ENCODE results near the gene ZBED1. TPM values are rescaled to one million over a fixed set of nuclear protein-coding genes. Genes with fewer than 3 reads are reported as not detected.

Gene ZBED1
- total RNA-seq (10 to 100 TPM; 23.7 to 37.0 (median 27.4) TPM), polyA plus RNA-seq (10 to 100 TPM; 33.3 to 44.3 TPM), total RNA-seq (37.2 reads per million, percentile 64 among the genes with 10 or more reads in this experiment)

GRCh38 chrX:2500803-2501558, at the start of gene ZBED1, which contains the start of gene DHRSX:
TSS of gene ZBED1 (minus strand) at chrX:2500976. CDS start at chrX:2490719, 10,257 bp downstream.
TSS of gene DHRSX (minus strand) at chrX:2500976. CDS start at chrX:2500925, 51 bp downstream.
- peaks cover 15 to 35% (median 26%) of the 10 kb centered on the region in 7 donors for H3K4me1 Mint-ChIP-seq
- ATAC-seq (peak; percentile 78), DNase-seq (peak in 7 of 9 donors; percentile 16 to 71 (median 41))
- peak within 1 kb of the TSS; percentile 75 to 90 (median 89) for H3K4me3 Mint-ChIP-seq
- H3K27me3 Mint-ChIP-seq = no peaks in the 10 kb centered on the region
- peaks cover 0 to 4% (median 0%) of the 10 kb centered on the region in 5 donors for H3K36me3 Mint-ChIP-seq
- H3K27ac Mint-ChIP-seq = peak within 1 kb of the TSS; percentile 81 to 94 (median 88)
- intact Hi-C loops (cut with micrococcal nuclease) = loop anchor here (1.0 to 5.0 kb wide), 6 partner anchors 106 to 1048 kb away; no protein-coding TSS in a partner anchor
- Histone ChIP-seq H3K27ac (ENCODE audit: low read depth, low read length) (peak within 1 kb of the TSS; percentile 77), H3K4me1 (ENCODE audit: control insufficient read depth in 2 of 2, insufficient read depth in 2 of 2, low read length in 2 of 2) (peaks cover 0 to 10% of the 10 kb centered on the region in 2 donors), H3K36me3 (ENCODE audit: control insufficient read depth in 2 of 3, insufficient read depth in 3 of 3, low read length in 3 of 3) (no peaks in the 10 kb centered on the region), H3K27me3 (ENCODE audit: control insufficient read depth in 2 of 2, insufficient read depth in 2 of 2, low read length in 2 of 2) (no peaks in the 10 kb centered on the region), H3K4me3 (ENCODE audit: low read length) (peak within 1 kb of the TSS; percentile 65), H3K9me3 (ENCODE audit: control insufficient read depth in 2 of 3, low read length in 3 of 3) (no peaks in the 10 kb centered on the region)
- ChIA-PET POLR2A (no interaction called here), CTCF (no interaction called here)
- no peaks in the 10 kb centered on the region for H3K9me3 Mint-ChIP-seq

GRCh38 chrX:2549876-2550275, 49.1 kb upstream of the ZBED1 start:
- H3K27ac Mint-ChIP-seq = no peak overlapping the region
- Histone ChIP-seq H3K9me3 (ENCODE audit: control insufficient read depth in 2 of 3, low read length in 3 of 3) (no peaks in the 10 kb centered on the region), H3K36me3 (ENCODE audit: control insufficient read depth in 2 of 3, insufficient read depth in 3 of 3, low read length in 3 of 3) (no peaks in the 10 kb centered on the region), H3K27me3 (ENCODE audit: control insufficient read depth in 2 of 2, insufficient read depth in 2 of 2, low read length in 2 of 2) (no peaks in the 10 kb centered on the region), H3K4me3 (ENCODE audit: low read length) (no peak overlapping the region), H3K27ac (ENCODE audit: low read depth, low read length) (no peak overlapping the region), H3K4me1 (ENCODE audit: control insufficient read depth in 2 of 2, insufficient read depth in 2 of 2, low read length in 2 of 2) (no peaks in the 10 kb centered on the region)
- H3K9me3 Mint-ChIP-seq = peaks cover 0 to 20% (median 7%) of the 10 kb centered on the region in 11 donors
- peaks cover 0 to 9% (median 7%) of the 10 kb centered on the region in 5 donors for H3K36me3 Mint-ChIP-seq
- H3K4me3 Mint-ChIP-seq = no peak overlapping the region
- H3K4me1 Mint-ChIP-seq = no peaks in the 10 kb centered on the region
- H3K27me3 Mint-ChIP-seq = peaks cover 0 to 14% (median 6%) of the 10 kb centered on the region in 5 donors
- POLR2A ChIA-PET = no interaction called here
- no peak for DNase-seq
- CTCF ChIA-PET = no interaction called here
- intact Hi-C loops (cut with micrococcal nuclease) = no loop called here
- no peak for ATAC-seq

GRCh38 chrX:2548711-2549423, 48.1 kb upstream of the ZBED1 start:
- CTCF ChIA-PET = no interaction called here
- intact Hi-C loops (cut with micrococcal nuclease) = no loop called here
- DNase-seq = no peak
- Histone ChIP-seq H3K27ac (ENCODE audit: low read depth, low read length) (no peak overlapping the region), H3K36me3 (ENCODE audit: control insufficient read depth in 2 of 3, insufficient read depth in 3 of 3, low read length in 3 of 3) (no peaks in the 10 kb centered on the region), H3K9me3 (ENCODE audit: control insufficient read depth in 2 of 3, low read length in 3 of 3) (no peaks in the 10 kb centered on the region), H3K27me3 (ENCODE audit: control insufficient read depth in 2 of 2, insufficient read depth in 2 of 2, low read length in 2 of 2) (no peaks in the 10 kb centered on the region), H3K4me1 (ENCODE audit: control insufficient read depth in 2 of 2, insufficient read depth in 2 of 2, low read length in 2 of 2) (no peaks in the 10 kb centered on the region), H3K4me3 (ENCODE audit: low read length) (no peak overlapping the region)
- no peak overlapping the region for H3K4me3 Mint-ChIP-seq
- peaks cover 0 to 7% (median 5%) of the 10 kb centered on the region in 5 donors for H3K36me3 Mint-ChIP-seq
- H3K4me1 Mint-ChIP-seq = no peaks in the 10 kb centered on the region
- no peak overlapping the region for H3K27ac Mint-ChIP-seq
- H3K27me3 Mint-ChIP-seq = peaks cover 0 to 13% (median 4%) of the 10 kb centered on the region in 5 donors
- ATAC-seq = no peak
- POLR2A ChIA-PET = no interaction called here
- peaks cover 0 to 20% (median 6%) of the 10 kb centered on the region in 11 donors for H3K9me3 Mint-ChIP-seq

GRCh38 chrX:2547736-2548135, 47.0 kb upstream of the ZBED1 start:
- H3K4me1 Mint-ChIP-seq = no peaks in the 10 kb centered on the region
- H3K27me3 Mint-ChIP-seq = peaks cover 0 to 11% (median 1%) of the 10 kb centered on the region in 5 donors
- Histone ChIP-seq H3K27me3 (ENCODE audit: control insufficient read depth in 2 of 2, insufficient read depth in 2 of 2, low read length in 2 of 2) (no peaks in the 10 kb centered on the region), H3K9me3 (ENCODE audit: control insufficient read depth in 2 of 3, low read length in 3 of 3) (no peaks in the 10 kb centered on the region), H3K36me3 (ENCODE audit: control insufficient read depth in 2 of 3, insufficient read depth in 3 of 3, low read length in 3 of 3) (no peaks in the 10 kb centered on the region), H3K4me3 (ENCODE audit: low read length) (no peak overlapping the region), H3K27ac (ENCODE audit: low read depth, low read length) (no peak overlapping the region), H3K4me1 (ENCODE audit: control insufficient read depth in 2 of 2, insufficient read depth in 2 of 2, low read length in 2 of 2) (no peaks in the 10 kb centered on the region)
- peaks cover 0 to 20% (median 6%) of the 10 kb centered on the region in 11 donors for H3K9me3 Mint-ChIP-seq
- intact Hi-C loops (cut with micrococcal nuclease) = no loop called here
- no peak for DNase-seq
- no peak for ATAC-seq
- peaks cover 0 to 7% (median 5%) of the 10 kb centered on the region in 5 donors for H3K36me3 Mint-ChIP-seq
- POLR2A ChIA-PET = no interaction called here
- H3K4me3 Mint-ChIP-seq = no peak overlapping the region
- H3K27ac Mint-ChIP-seq = no peak overlapping the region
- CTCF ChIA-PET = no interaction called here

- ATAC-seq = no peak
- CTCF ChIA-PET = no interaction called here
- H3K4me1 ChIP-seq (ENCODE audit: control insufficient read depth in 2 of 2, insufficient read depth in 2 of 2, low read length in 2 of 2) = no peaks in the 10 kb centered on the region
- no peaks in the 10 kb centered on the region for H3K4me1 Mint-ChIP-seq
- no peaks in the 10 kb centered on the region for H3K9me3 ChIP-seq (ENCODE audit: control insufficient read depth in 2 of 3, low read length in 3 of 3)
- no peak overlapping the region for H3K4me3 ChIP-seq (ENCODE audit: low read length)
- H3K27ac ChIP-seq (ENCODE audit: low read depth, low read length) = no peak overlapping the region
- no peak overlapping the region for H3K27ac Mint-ChIP-seq
- peaks cover 0 to 7% (median 5%) of the 10 kb centered on the region in 5 donors for H3K36me3 Mint-ChIP-seq
- H3K4me3 Mint-ChIP-seq = no peak overlapping the region
- no peaks in the 10 kb centered on the region for H3K36me3 ChIP-seq (ENCODE audit: control insufficient read depth in 2 of 3, insufficient read depth in 3 of 3, low read length in 3 of 3)
- H3K27me3 ChIP-seq (ENCODE audit: control insufficient read depth in 2 of 2, insufficient read depth in 2 of 2, low read length in 2 of 2) = no peaks in the 10 kb centered on the region
- peaks cover 0 to 17% (median 5%) of the 10 kb centered on the region in 5 donors for H3K27me3 Mint-ChIP-seq
- POLR2A ChIA-PET = no interaction called here
- H3K9me3 Mint-ChIP-seq = peaks cover 0 to 20% (median 6%) of the 10 kb centered on the region in 11 donors
- no peak for DNase-seq
- intact Hi-C loops (cut with micrococcal nuclease) = no loop called here
These were observed 45.7 kb upstream of the ZBED1 start for GRCh38 chrX:2546496-2546895.

- peaks cover 0 to 7% (median 5%) of the 10 kb centered on the region in 5 donors for H3K36me3 Mint-ChIP-seq
- no peak for DNase-seq
- intact Hi-C loops (cut with micrococcal nuclease) = no loop called here
- no peak overlapping the region for H3K27ac ChIP-seq (ENCODE audit: low read depth, low read length)
- CTCF ChIA-PET = no interaction called here
- H3K9me3 ChIP-seq (ENCODE audit: control insufficient read depth in 2 of 3, low read length in 3 of 3) = no peaks in the 10 kb centered on the region
- no peak for ATAC-seq
- peaks cover 0 to 20% (median 6%) of the 10 kb centered on the region in 11 donors for H3K9me3 Mint-ChIP-seq
- no peaks in the 10 kb centered on the region for H3K4me1 Mint-ChIP-seq
- no peak overlapping the region for H3K4me3 Mint-ChIP-seq
- POLR2A ChIA-PET = no interaction called here
- H3K4me1 ChIP-seq (ENCODE audit: control insufficient read depth in 2 of 2, insufficient read depth in 2 of 2, low read length in 2 of 2) = no peaks in the 10 kb centered on the region
- peaks cover 0 to 16% (median 5%) of the 10 kb centered on the region in 5 donors for H3K27me3 Mint-ChIP-seq
- no peak overlapping the region for H3K4me3 ChIP-seq (ENCODE audit: low read length)
- no peaks in the 10 kb centered on the region for H3K27me3 ChIP-seq (ENCODE audit: control insufficient read depth in 2 of 2, insufficient read depth in 2 of 2, low read length in 2 of 2)
- H3K27ac Mint-ChIP-seq = no peak overlapping the region
- no peaks in the 10 kb centered on the region for H3K36me3 ChIP-seq (ENCODE audit: control insufficient read depth in 2 of 3, insufficient read depth in 3 of 3, low read length in 3 of 3)
These were observed 44.4 kb upstream of the ZBED1 start for GRCh38 chrX:2545144-2545543.
